Measurements from ENCODE around the gene F5.

The F5 gene

DNA sequence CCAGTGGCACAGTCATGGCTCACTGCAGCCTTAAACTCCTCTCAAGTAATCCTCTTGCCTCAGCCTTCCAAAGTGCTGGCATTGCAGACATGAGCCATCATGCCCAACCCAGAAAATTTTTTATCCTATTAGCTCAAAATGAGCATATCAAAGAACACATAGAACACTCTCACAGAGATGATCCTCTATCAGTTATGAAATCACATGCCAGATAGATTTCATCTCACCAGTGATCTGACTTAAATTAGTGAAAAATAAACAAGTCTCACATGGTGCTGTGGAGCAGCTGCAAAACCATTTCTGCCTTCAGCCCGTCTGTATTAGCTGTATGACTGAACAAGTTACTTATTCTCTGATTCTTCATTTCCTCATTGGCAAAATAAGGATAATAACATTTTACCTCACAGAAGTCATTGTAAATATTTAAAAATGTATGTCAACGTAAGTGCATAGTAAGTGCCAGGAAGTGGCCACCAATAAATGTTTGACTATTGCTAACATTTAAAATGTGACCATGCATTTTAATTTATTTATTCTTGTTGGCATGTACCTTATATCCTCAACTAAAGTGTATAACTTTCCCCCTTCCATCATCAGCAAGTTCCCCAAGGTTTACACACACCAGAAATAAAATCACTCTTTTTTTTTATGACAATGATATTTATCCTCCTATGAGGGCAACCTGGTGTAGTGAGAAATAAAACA is 71.6 kb downstream of the F5 start:
- TF ChIP-seq CTCF (IDR thresholded peaks at IDR 0.05; ENCODE audit: borderline replicate concordance, extremely low read depth, low read length, poor library complexity, severe bottlenecking) = no peak
- TF ChIP-seq EZH2 (IDR thresholded peaks at IDR 0.05; ENCODE audit: borderline replicate concordance, low read depth, low read length, severe bottlenecking) = no peak
- H3K4me3 ChIP-seq (ENCODE audit: low read depth in 1 of 2, low read length in 2 of 2) = no peak overlapping the region
- ATAC-seq (ENCODE audit: insufficient read depth, low read depth) (no peak), DNase-seq (no peak)
- no peaks in the 10 kb centered on the region for H3K9me3 ChIP-seq (ENCODE audit: insufficient read depth, low read length, severe bottlenecking)
- H3K79me2 ChIP-seq (ENCODE audit: insufficient read depth, low read length) = no peaks in the 10 kb centered on the region
- H3K27me3 ChIP-seq (ENCODE audit: insufficient read depth, low read length, poor library complexity) = no peaks in the 10 kb centered on the region
- no peak overlapping the region for H3K27ac ChIP-seq (ENCODE audit: low read length)
- no peaks in the 10 kb centered on the region for H4K20me1 ChIP-seq (ENCODE audit: insufficient read depth, low read length)
- no peak overlapping the region for H3K4me2 ChIP-seq (ENCODE audit: insufficient read depth, low read length)
- H3K9ac ChIP-seq (ENCODE audit: low read depth, low read length) = no peak overlapping the region
- no peak overlapping the region for H2AFZ ChIP-seq (ENCODE audit: low read depth, low read length)
- H3K4me1 ChIP-seq (ENCODE audit: insufficient read depth, low read length) = no peaks in the 10 kb centered on the region
- H3K36me3 ChIP-seq (ENCODE audit: insufficient read depth, low read length) = no peaks in the 10 kb centered on the region

DNA sequence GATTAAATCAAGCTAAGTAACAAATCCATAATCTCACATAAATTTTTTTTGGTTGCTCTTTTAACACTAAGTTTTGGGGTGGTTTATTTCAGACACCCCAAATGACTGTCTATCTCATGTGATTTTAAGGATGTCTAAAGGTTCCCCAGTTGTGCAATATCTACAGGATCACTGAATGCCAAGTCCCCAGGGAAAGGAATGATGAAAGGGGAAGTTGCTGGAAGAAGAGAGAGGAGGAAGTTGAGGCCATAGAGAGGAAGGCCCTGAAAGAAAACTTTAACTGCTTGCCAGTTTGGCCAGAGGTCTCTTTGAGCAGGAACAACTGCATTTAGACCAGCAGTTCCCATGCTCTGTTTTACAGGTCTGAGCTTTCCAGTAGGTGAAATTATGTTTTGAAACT is 73.1 kb downstream of the F5 start:
- Histone ChIP-seq H3K4me2 (ENCODE audit: insufficient read depth, low read length) (no peak overlapping the region), H3K9ac (ENCODE audit: low read depth, low read length) (no peak overlapping the region), H3K27ac (ENCODE audit: low read length) (no peak overlapping the region), H4K20me1 (ENCODE audit: insufficient read depth, low read length) (no peaks in the 10 kb centered on the region), H3K79me2 (ENCODE audit: insufficient read depth, low read length) (no peaks in the 10 kb centered on the region), H3K4me1 (ENCODE audit: insufficient read depth, low read length) (peaks cover 12% of the 10 kb centered on the region), H2AFZ (ENCODE audit: low read depth, low read length) (no peak overlapping the region), H3K4me3 (ENCODE audit: low read depth in 1 of 2, low read length in 2 of 2) (no peak overlapping the region), H3K27me3 (ENCODE audit: insufficient read depth, low read length, poor library complexity) (no peaks in the 10 kb centered on the region), H3K9me3 (ENCODE audit: insufficient read depth, low read length, severe bottlenecking) (no peaks in the 10 kb centered on the region), H3K36me3 (ENCODE audit: insufficient read depth, low read length) (no peaks in the 10 kb centered on the region)
- TF ChIP-seq EZH2 (IDR thresholded peaks at IDR 0.05; ENCODE audit: borderline replicate concordance, low read depth, low read length, severe bottlenecking) = no peak
- no peak for TF ChIP-seq CTCF (IDR thresholded peaks at IDR 0.05; ENCODE audit: borderline replicate concordance, extremely low read depth, low read length, poor library complexity, severe bottlenecking)
- DNase-seq = no peak
- no peak for ATAC-seq (ENCODE audit: insufficient read depth, low read depth)

DNA sequence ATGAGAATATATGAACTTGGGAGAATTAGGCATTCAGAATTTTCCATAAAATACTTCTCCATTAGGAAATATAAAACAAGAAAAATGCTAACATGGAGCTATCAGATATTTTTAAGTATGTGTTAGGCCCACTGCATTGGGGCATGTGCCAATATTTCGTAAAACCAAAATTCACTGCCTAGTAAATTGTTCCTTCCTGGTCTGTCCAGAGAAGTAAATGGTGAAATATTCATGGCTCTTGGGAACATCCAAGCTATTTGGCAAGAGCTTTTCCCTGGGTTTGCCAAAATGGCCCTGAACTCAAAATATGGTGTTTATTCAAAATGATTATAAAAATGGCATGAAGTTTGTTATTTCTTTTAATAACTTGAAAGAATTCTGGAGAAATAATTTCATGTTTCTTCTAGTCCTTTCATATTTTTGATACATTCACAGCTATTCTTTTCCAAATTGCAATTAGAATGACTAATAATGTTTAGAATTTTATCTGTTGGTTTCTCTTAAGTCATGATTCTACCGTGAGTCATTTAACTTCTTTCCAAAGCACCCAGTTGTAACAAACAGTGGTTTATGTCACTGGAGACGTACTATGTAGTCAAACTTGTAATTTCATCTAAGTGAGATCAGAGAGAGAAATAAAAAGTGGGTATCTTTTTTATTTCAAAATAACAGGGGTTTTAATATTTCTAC is 74.8 kb downstream of the F5 start:
- H4K20me1 ChIP-seq (ENCODE audit: insufficient read depth, low read length) = no peaks in the 10 kb centered on the region
- H3K36me3 ChIP-seq (ENCODE audit: insufficient read depth, low read length) = no peaks in the 10 kb centered on the region
- TF ChIP-seq EZH2 (IDR thresholded peaks at IDR 0.05; ENCODE audit: borderline replicate concordance, low read depth, low read length, severe bottlenecking) = no peak
- no peak for TF ChIP-seq CTCF (IDR thresholded peaks at IDR 0.05; ENCODE audit: borderline replicate concordance, extremely low read depth, low read length, poor library complexity, severe bottlenecking)
- no peak overlapping the region for H3K4me3 ChIP-seq (ENCODE audit: low read depth in 1 of 2, low read length in 2 of 2)
- H3K27ac ChIP-seq (ENCODE audit: low read length) = no peak overlapping the region
- peaks cover 13% of the 10 kb centered on the region for H3K4me1 ChIP-seq (ENCODE audit: insufficient read depth, low read length)
- H3K9me3 ChIP-seq (ENCODE audit: insufficient read depth, low read length, severe bottlenecking) = no peaks in the 10 kb centered on the region
- ATAC-seq (ENCODE audit: insufficient read depth, low read depth) = no peak
- H3K4me2 ChIP-seq (ENCODE audit: insufficient read depth, low read length) = no peak overlapping the region
- no peaks in the 10 kb centered on the region for H3K79me2 ChIP-seq (ENCODE audit: insufficient read depth, low read length)
- no peak for DNase-seq
- H2AFZ ChIP-seq (ENCODE audit: low read depth, low read length) = no peak overlapping the region
- no peak overlapping the region for H3K9ac ChIP-seq (ENCODE audit: low read depth, low read length)
- no peaks in the 10 kb centered on the region for H3K27me3 ChIP-seq (ENCODE audit: insufficient read depth, low read length, poor library complexity)
